GM12872 (cell line): Measurements from ENCODE around the gene PNMA1.

ENCODE experiments used
- CTCF ChIP-seq: IDR thresholded peaks from 3 replicates; pipeline ENCODE4 v1.5.1; 2011; ENCODE audit warnings: low read depth, mild to moderate bottlenecking, low read length, moderate library complexity; ENCODE audit not compliant: insufficient read depth

Gene PNMA1

GRCh38 chr14:73753887-73754795, 40.0 kb upstream of the PNMA1 start:
- TF ChIP-seq CTCF, result 0 out of 3 replicates have a peak, but pooled peaks have one; percentile 2

- TF ChIP-seq CTCF, result no peak
Measured at GRCh38 chr14:73753124-73753886, 39.1 kb upstream of the PNMA1 start.

- TF ChIP-seq CTCF, result peak; percentile 51
Measured at GRCh38 chr14:73752297-73752992, 38.3 kb upstream of the PNMA1 start.

- TF ChIP-seq CTCF, result no peak
Measured at GRCh38 chr14:73751157-73751691, 37.0 kb upstream of the PNMA1 start.

- TF ChIP-seq CTCF, result no peak
Measured at GRCh38 chr14:73750531-73750901, 36.3 kb upstream of the PNMA1 start.

- TF ChIP-seq CTCF, result no peak
Measured at GRCh38 chr14:73749706-73750530, 35.7 kb upstream of the PNMA1 start.
